ENCODE data around the gene NRG2.

The NRG2 gene

DNA sequence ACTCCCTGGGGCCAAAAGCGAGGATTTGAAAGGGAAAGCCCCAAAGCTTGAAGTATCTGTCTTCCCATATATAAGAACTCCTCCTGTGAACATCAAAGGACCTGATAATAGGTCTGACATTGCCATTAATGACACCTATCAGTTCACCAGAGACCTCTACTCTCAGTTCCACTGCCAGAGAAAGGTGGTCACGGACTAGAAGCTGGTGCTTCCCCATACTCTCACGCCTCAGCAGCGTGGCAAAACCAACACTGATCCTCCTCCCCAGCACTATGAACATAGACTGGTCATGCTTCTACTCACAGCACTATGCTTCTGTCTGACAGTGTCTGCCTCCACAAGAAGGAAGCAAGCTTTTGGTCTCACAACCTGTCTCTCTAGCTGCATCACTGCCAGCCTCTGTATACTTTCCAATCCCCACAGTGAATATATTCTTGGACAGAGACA is 37.9 kb downstream of the NRG2 start:
- ATAC-seq = no peak

DNA sequence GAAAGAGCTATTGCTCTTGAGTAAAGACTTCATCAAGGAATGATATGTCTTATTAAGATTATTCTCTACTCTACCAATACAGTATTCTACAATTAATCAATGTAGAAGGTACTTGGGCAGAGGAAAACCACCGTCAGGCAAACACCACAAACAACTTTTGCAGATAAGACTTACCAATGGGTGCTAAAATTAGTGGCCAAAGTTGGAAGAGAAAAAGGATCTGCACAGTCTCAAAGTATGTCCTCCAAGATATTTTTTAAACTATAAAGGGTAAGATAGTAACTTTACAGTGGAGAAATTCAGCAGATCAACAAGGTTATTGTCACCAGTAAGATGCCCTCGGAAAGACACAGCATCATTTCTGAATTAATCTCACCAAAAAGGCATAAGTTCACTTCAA is 38.9 kb downstream of the NRG2 start:
- no peak for ATAC-seq
- TF ChIP-seq ZFP3 (CRISPR knock-in tag; IDR thresholded peaks at IDR 0.05) (no peak), TOX (CRISPR knock-in tag; IDR thresholded peaks at IDR 0.05; ENCODE audit: borderline replicate concordance) (no peak), SNAI2 (CRISPR knock-in tag; IDR thresholded peaks at IDR 0.05) (no peak), BACH2 (CRISPR knock-in tag; IDR thresholded peaks at IDR 0.05; ENCODE audit: borderline replicate concordance) (no peak), PPARA (CRISPR knock-in tag; IDR thresholded peaks at IDR 0.05; ENCODE audit: borderline replicate concordance) (no peak), ZC3H10 (CRISPR knock-in tag; IDR thresholded peaks at IDR 0.05) (no peak)
- TF ChIP-seq, protein P1, sequence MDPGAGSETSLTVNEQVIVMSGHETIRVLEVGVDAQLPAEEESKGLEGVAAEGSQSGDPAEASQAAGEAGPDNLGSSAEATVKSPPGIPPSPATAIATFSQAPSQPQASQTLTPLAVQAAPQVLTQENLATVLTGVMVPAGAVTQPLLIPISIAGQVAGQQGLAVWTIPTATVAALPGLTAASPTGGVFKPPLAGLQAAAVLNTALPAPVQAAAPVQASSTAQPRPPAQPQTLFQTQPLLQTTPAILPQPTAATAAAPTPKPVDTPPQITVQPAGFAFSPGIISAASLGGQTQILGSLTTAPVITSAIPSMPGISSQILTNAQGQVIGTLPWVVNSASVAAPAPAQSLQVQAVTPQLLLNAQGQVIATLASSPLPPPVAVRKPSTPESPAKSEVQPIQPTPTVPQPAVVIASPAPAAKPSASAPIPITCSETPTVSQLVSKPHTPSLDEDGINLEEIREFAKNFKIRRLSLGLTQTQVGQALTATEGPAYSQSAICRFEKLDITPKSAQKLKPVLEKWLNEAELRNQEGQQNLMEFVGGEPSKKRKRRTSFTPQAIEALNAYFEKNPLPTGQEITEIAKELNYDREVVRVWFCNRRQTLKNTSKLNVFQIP (CRISPR knock-in tag; IDR thresholded peaks at IDR 0.05; ENCODE audit: borderline replicate concordance, low read depth) = no peak

More for the DNA sequence above, 37.9 kb downstream of the NRG2 start:
- TF ChIP-seq OSR1 (CRISPR knock-in tag; IDR thresholded peaks at IDR 0.05) = no peak
- TF ChIP-seq SNAI2 (CRISPR knock-in tag; IDR thresholded peaks at IDR 0.05) = no peak
- TF ChIP-seq, protein P2, sequence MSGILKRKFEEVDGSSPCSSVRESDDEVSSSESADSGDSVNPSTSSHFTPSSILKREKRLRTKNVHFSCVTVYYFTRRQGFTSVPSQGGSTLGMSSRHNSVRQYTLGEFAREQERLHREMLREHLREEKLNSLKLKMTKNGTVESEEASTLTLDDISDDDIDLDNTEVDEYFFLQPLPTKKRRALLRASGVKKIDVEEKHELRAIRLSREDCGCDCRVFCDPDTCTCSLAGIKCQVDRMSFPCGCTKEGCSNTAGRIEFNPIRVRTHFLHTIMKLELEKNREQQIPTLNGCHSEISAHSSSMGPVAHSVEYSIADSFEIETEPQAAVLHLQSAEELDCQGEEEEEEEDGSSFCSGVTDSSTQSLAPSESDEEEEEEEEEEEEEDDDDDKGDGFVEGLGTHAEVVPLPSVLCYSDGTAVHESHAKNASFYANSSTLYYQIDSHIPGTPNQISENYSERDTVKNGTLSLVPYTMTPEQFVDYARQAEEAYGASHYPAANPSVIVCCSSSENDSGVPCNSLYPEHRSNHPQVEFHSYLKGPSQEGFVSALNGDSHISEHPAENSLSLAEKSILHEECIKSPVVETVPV (CRISPR knock-in tag; IDR thresholded peaks at IDR 0.05) = no peak
- TF ChIP-seq, protein P3, sequence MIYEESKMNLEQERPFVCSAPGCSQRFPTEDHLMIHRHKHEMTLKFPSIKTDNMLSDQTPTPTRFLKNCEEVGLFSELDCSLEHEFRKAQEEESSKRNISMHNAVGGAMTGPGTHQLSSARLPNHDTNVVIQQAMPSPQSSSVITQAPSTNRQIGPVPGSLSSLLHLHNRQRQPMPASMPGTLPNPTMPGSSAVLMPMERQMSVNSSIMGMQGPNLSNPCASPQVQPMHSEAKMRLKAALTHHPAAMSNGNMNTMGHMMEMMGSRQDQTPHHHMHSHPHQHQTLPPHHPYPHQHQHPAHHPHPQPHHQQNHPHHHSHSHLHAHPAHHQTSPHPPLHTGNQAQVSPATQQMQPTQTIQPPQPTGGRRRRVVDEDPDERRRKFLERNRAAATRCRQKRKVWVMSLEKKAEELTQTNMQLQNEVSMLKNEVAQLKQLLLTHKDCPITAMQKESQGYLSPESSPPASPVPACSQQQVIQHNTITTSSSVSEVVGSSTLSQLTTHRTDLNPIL (CRISPR knock-in tag; IDR thresholded peaks at IDR 0.05; ENCODE audit: low read depth) = no peak
- TF ChIP-seq ZNF70 (CRISPR knock-in tag; IDR thresholded peaks at IDR 0.05) = no peak
- no peak for TF ChIP-seq ARNTL (CRISPR knock-in tag; IDR thresholded peaks at IDR 0.05; ENCODE audit: borderline replicate concordance, low read depth)
- TF ChIP-seq, protein P4, sequence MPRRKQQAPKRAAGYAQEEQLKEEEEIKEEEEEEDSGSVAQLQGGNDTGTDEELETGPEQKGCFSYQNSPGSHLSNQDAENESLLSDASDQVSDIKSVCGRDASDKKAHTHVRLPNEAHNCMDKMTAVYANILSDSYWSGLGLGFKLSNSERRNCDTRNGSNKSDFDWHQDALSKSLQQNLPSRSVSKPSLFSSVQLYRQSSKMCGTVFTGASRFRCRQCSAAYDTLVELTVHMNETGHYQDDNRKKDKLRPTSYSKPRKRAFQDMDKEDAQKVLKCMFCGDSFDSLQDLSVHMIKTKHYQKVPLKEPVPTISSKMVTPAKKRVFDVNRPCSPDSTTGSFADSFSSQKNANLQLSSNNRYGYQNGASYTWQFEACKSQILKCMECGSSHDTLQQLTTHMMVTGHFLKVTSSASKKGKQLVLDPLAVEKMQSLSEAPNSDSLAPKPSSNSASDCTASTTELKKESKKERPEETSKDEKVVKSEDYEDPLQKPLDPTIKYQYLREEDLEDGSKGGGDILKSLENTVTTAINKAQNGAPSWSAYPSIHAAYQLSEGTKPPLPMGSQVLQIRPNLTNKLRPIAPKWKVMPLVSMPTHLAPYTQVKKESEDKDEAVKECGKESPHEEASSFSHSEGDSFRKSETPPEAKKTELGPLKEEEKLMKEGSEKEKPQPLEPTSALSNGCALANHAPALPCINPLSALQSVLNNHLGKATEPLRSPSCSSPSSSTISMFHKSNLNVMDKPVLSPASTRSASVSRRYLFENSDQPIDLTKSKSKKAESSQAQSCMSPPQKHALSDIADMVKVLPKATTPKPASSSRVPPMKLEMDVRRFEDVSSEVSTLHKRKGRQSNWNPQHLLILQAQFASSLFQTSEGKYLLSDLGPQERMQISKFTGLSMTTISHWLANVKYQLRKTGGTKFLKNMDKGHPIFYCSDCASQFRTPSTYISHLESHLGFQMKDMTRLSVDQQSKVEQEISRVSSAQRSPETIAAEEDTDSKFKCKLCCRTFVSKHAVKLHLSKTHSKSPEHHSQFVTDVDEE (CRISPR knock-in tag; IDR thresholded peaks at IDR 0.05) = no peak
- TF ChIP-seq ZFP30 (CRISPR knock-in tag; IDR thresholded peaks at IDR 0.05) = no peak
- no peak for TF ChIP-seq ZC3H10 (CRISPR knock-in tag; IDR thresholded peaks at IDR 0.05)
- no peak for TF ChIP-seq TOX (CRISPR knock-in tag; IDR thresholded peaks at IDR 0.05; ENCODE audit: borderline replicate concordance)
- TF ChIP-seq TCF4 (CRISPR knock-in tag; IDR thresholded peaks at IDR 0.05; ENCODE audit: borderline replicate concordance) = no peak
- TF ChIP-seq, protein P1 (CRISPR knock-in tag; IDR thresholded peaks at IDR 0.05; ENCODE audit: borderline replicate concordance, low read depth) = no peak
- TF ChIP-seq BACH2 (CRISPR knock-in tag; IDR thresholded peaks at IDR 0.05; ENCODE audit: borderline replicate concordance) = no peak
- TF ChIP-seq ESRRG (CRISPR knock-in tag; IDR thresholded peaks at IDR 0.05) = no peak
- no peak for TF ChIP-seq RARB (CRISPR knock-in tag; IDR thresholded peaks at IDR 0.05)
- TF ChIP-seq, protein P5, sequence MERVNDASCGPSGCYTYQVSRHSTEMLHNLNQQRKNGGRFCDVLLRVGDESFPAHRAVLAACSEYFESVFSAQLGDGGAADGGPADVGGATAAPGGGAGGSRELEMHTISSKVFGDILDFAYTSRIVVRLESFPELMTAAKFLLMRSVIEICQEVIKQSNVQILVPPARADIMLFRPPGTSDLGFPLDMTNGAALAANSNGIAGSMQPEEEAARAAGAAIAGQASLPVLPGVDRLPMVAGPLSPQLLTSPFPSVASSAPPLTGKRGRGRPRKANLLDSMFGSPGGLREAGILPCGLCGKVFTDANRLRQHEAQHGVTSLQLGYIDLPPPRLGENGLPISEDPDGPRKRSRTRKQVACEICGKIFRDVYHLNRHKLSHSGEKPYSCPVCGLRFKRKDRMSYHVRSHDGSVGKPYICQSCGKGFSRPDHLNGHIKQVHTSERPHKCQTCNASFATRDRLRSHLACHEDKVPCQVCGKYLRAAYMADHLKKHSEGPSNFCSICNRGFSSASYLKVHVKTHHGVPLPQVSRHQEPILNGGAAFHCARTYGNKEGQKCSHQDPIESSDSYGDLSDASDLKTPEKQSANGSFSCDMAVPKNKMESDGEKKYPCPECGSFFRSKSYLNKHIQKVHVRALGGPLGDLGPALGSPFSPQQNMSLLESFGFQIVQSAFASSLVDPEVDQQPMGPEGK (CRISPR knock-in tag; IDR thresholded peaks at IDR 0.05; ENCODE audit: borderline replicate concordance) = no peak
- no peak for TF ChIP-seq ZNF8 (CRISPR knock-in tag; IDR thresholded peaks at IDR 0.05)
- no peak for TF ChIP-seq ZNF565 (CRISPR knock-in tag; conservative IDR thresholded peaks at IDR 0.05; ENCODE audit: low read depth)
- no peak for TF ChIP-seq ZFP3 (CRISPR knock-in tag; IDR thresholded peaks at IDR 0.05)
- no peak for TF ChIP-seq PPARA (CRISPR knock-in tag; IDR thresholded peaks at IDR 0.05; ENCODE audit: borderline replicate concordance)
